SK-N-SH treated with all-trans-retinoic acid at 6 μM for 48 hours (cell line): ENCODE measurements around the gene HEATR1.

Experiments
- ARNTL ChIP-seq: fragments of 450-650 bp; formaldehyde crosslinking; IDR thresholded peaks from 2 replicates; pipeline ENCODE4 v1.5.0; 2020; ENCODE audit warnings: low read depth, mild to moderate bottlenecking, moderate library complexity, borderline replicate concordance
- BACH2 ChIP-seq: fragments of 250-450 bp; sonication (Bioruptor Pico); IDR thresholded peaks from 2 replicates; pipeline ENCODE4 v1.9.0; 2021; ENCODE audit warnings: mild to moderate bottlenecking, borderline replicate concordance
- CREB5 ChIP-seq: fragments of 250-450 bp; sonication (Bioruptor Pico); IDR thresholded peaks from 2 replicates; pipeline ENCODE4 v1.5.1; 2020; ENCODE audit warnings: low read depth, mild to moderate bottlenecking, moderate library complexity
- CSRNP3 ChIP-seq: fragments of 250-450 bp; sonication (Bioruptor Pico); IDR thresholded peaks from 2 replicates; pipeline ENCODE4 v1.5.1; 2021; ENCODE audit warnings: mild to moderate bottlenecking, moderate library complexity
- PATZ1 ChIP-seq: fragments of 250-450 bp; sonication (Bioruptor Pico); IDR thresholded peaks from 2 replicates; pipeline ENCODE4 v1.8.0; 2020; ENCODE audit warnings: mild to moderate bottlenecking, moderate library complexity, borderline replicate concordance
- POU6F1 ChIP-seq: fragments of 250-450 bp; sonication (Bioruptor Pico); IDR thresholded peaks from 2 replicates; pipeline ENCODE4 v1.8.0; 2021; ENCODE audit warnings: low read depth, mild to moderate bottlenecking, moderate library complexity, borderline replicate concordance
- PPARA ChIP-seq: fragments of 250-450 bp; sonication (Bioruptor Pico); IDR thresholded peaks from 2 replicates; pipeline ENCODE4 v1.5.0; 2020; ENCODE audit warnings: mild to moderate bottlenecking, borderline replicate concordance
- ZNF70 ChIP-seq: fragments of 450-650 bp; formaldehyde crosslinking; IDR thresholded peaks from 2 replicates; pipeline ENCODE4 v1.5.0; 2020; ENCODE audit warnings: mild to moderate bottlenecking, moderate library complexity

GRCh38 chr1:236553370-236553769 lies 50.9 kb downstream of the HEATR1 start:
- no peak for TF ChIP-seq PATZ1 (CRISPR knock-in tag)
- no peak for TF ChIP-seq PPARA (CRISPR knock-in tag)
- no peak for TF ChIP-seq ARNTL (CRISPR knock-in tag)
- no peak for TF ChIP-seq CREB5 (CRISPR knock-in tag)
- no peak for TF ChIP-seq BACH2
- TF ChIP-seq CSRNP3: no peak
- TF ChIP-seq ZNF70 (CRISPR knock-in tag): no peak
- TF ChIP-seq POU6F1 (CRISPR knock-in tag): no peak
